ENCODE measurements around the gene RNF208.
A peak's percentile ranks its signal among the peaks of the same experiment; 100 is the strongest.

Gene RNF208

GRCh38 chr9:137176302-137177182 is 45.5 kb downstream of the RNF208 start:
- Histone ChIP-seq H4K91ac (ENCODE audit: low read length) (no peak overlapping the region), H3K9me3 (ENCODE audit: control insufficient read depth, low read length) (no peaks in the 10 kb centered on the region), H3K9ac (ENCODE audit: low read length) (no peak overlapping the region), H4K8ac (ENCODE audit: low read length) (no peak overlapping the region), H2BK120ac (ENCODE audit: low read depth, low read length) (no peak overlapping the region), H3K27ac (ENCODE audit: low read length, poor library complexity, severe bottlenecking) (no peak overlapping the region), H3K4me3 (ENCODE audit: insufficient read depth in 1 of 2, low read depth in 1 of 2, low read length in 2 of 2) (no peak overlapping the region), H2BK5ac (ENCODE audit: low read depth, low read length, poor library complexity, severe bottlenecking) (no peak overlapping the region), H3K18ac (ENCODE audit: low read depth in 1 of 2, low read length in 2 of 2) (no peak overlapping the region), H2AK5ac (ENCODE audit: low read length, severe bottlenecking) (no peak overlapping the region), H2BK15ac (ENCODE audit: low read depth, poor library complexity, severe bottlenecking) (no peak overlapping the region), H2BK12ac (ENCODE audit: low read length in 2 of 2) (no peak overlapping the region), H3K4me1 (ENCODE audit: control insufficient read depth, insufficient read depth, low read depth, low read length) (peaks cover 7% of the 10 kb centered on the region), H3K27me3 (ENCODE audit: control insufficient read depth in 1 of 2, insufficient read depth in 1 of 2, low read length in 2 of 2) (peaks cover 22 to 34% of the 10 kb centered on the region in 2 experiments), H3K23ac (ENCODE audit: low read length in 2 of 2) (no peak overlapping the region), H3K4me2 (ENCODE audit: low read length, poor library complexity, severe bottlenecking) (no peak overlapping the region), H3K79me1 (replicated peaks; ENCODE audit: low read length, poor library complexity, severe bottlenecking) (peaks cover 7% of the 10 kb centered on the region), H3K36me3 (ENCODE audit: control insufficient read depth in 1 of 2, insufficient read depth in 2 of 2, low read depth in 1 of 2, low read length in 2 of 2) (peaks cover 31 to 51% of the 10 kb centered on the region in 2 experiments), H2AFZ (ENCODE audit: low read depth, low read length) (no peak overlapping the region), H3K14ac (ENCODE audit: low read length in 2 of 2) (no peak overlapping the region), H3K4ac (ENCODE audit: low read depth in 1 of 2, low read length in 2 of 2) (no peak overlapping the region)
- WGBS: 67% methylated on average over 17 of the region's 17 CpGs
- peak; percentile 32 for DNase-seq

GRCh38 chr9:137175345-137175961 is 46.6 kb downstream of the RNF208 start:
- Histone ChIP-seq H3K79me1 (replicated peaks; ENCODE audit: low read length, poor library complexity, severe bottlenecking) (peaks cover 4% of the 10 kb centered on the region), H2BK12ac (ENCODE audit: low read length in 2 of 2) (no peak overlapping the region), H3K36me3 (ENCODE audit: control insufficient read depth in 1 of 2, insufficient read depth in 2 of 2, low read depth in 1 of 2, low read length in 2 of 2) (peaks cover 20 to 40% of the 10 kb centered on the region in 2 experiments), H3K4me1 (ENCODE audit: control insufficient read depth, insufficient read depth, low read depth, low read length) (peaks cover 7% of the 10 kb centered on the region), H2BK5ac (ENCODE audit: low read depth, low read length, poor library complexity, severe bottlenecking) (no peak overlapping the region), H4K8ac (ENCODE audit: low read length) (no peak overlapping the region), H4K91ac (ENCODE audit: low read length) (no peak overlapping the region), H2AFZ (ENCODE audit: low read depth, low read length) (no peak overlapping the region), H3K9ac (ENCODE audit: low read length) (no peak overlapping the region), H3K27me3 (ENCODE audit: control insufficient read depth in 1 of 2, insufficient read depth in 1 of 2, low read length in 2 of 2) (peaks cover 33 to 45% of the 10 kb centered on the region in 2 experiments), H3K9me3 (ENCODE audit: control insufficient read depth, low read length) (no peaks in the 10 kb centered on the region), H3K4me2 (ENCODE audit: low read length, poor library complexity, severe bottlenecking) (no peak overlapping the region), H3K18ac (ENCODE audit: low read depth in 1 of 2, low read length in 2 of 2) (no peak overlapping the region), H2BK15ac (ENCODE audit: low read depth, poor library complexity, severe bottlenecking) (no peak overlapping the region), H2BK120ac (ENCODE audit: low read depth, low read length) (no peak overlapping the region), H3K23ac (ENCODE audit: low read length in 2 of 2) (no peak overlapping the region), H3K14ac (ENCODE audit: low read length in 2 of 2) (no peak overlapping the region), H3K27ac (ENCODE audit: low read length, poor library complexity, severe bottlenecking) (no peak overlapping the region), H3K4ac (ENCODE audit: low read depth in 1 of 2, low read length in 2 of 2) (no peak overlapping the region), H2AK5ac (ENCODE audit: low read length, severe bottlenecking) (no peak overlapping the region), H3K4me3 (ENCODE audit: insufficient read depth in 1 of 2, low read depth in 1 of 2, low read length in 2 of 2) (no peak overlapping the region)
- WGBS: 61% methylated on average over 30 of the region's 33 CpGs
- no peak for DNase-seq

- no peak overlapping the region for H4K8ac ChIP-seq (ENCODE audit: low read length)
- H4K91ac ChIP-seq (ENCODE audit: low read length): no peak overlapping the region
- H2AK5ac ChIP-seq (ENCODE audit: low read length, severe bottlenecking): no peak overlapping the region
- no peak overlapping the region for H3K23ac ChIP-seq (ENCODE audit: low read length in 2 of 2)
- no peak overlapping the region for H2BK12ac ChIP-seq (ENCODE audit: low read length in 2 of 2)
- H3K27ac ChIP-seq (ENCODE audit: low read length, poor library complexity, severe bottlenecking): no peak overlapping the region
- no peak overlapping the region for H3K4me2 ChIP-seq (ENCODE audit: low read length, poor library complexity, severe bottlenecking)
- no peak overlapping the region for H3K4me3 ChIP-seq (ENCODE audit: insufficient read depth in 1 of 2, low read depth in 1 of 2, low read length in 2 of 2)
- H2BK5ac ChIP-seq (ENCODE audit: low read depth, low read length, poor library complexity, severe bottlenecking): no peak overlapping the region
- WGBS: 61% methylated on average over 34 of the region's 34 CpGs
- peaks cover 14 to 33% of the 10 kb centered on the region in 2 experiments for H3K36me3 ChIP-seq (ENCODE audit: control insufficient read depth in 1 of 2, insufficient read depth in 2 of 2, low read depth in 1 of 2, low read length in 2 of 2)
- no peak overlapping the region for H2AFZ ChIP-seq (ENCODE audit: low read depth, low read length)
- H3K27me3 ChIP-seq (ENCODE audit: control insufficient read depth in 1 of 2, insufficient read depth in 1 of 2, low read length in 2 of 2): peaks cover 39 to 52% of the 10 kb centered on the region in 2 experiments
- no peak for DNase-seq
- no peak overlapping the region for H3K18ac ChIP-seq (ENCODE audit: low read depth in 1 of 2, low read length in 2 of 2)
- no peak overlapping the region for H3K14ac ChIP-seq (ENCODE audit: low read length in 2 of 2)
- no peak overlapping the region for H2BK15ac ChIP-seq (ENCODE audit: low read depth, poor library complexity, severe bottlenecking)
- no peak overlapping the region for H3K4ac ChIP-seq (ENCODE audit: low read depth in 1 of 2, low read length in 2 of 2)
- H3K9me3 ChIP-seq (ENCODE audit: control insufficient read depth, low read length): no peaks in the 10 kb centered on the region
- H3K4me1 ChIP-seq (ENCODE audit: control insufficient read depth, insufficient read depth, low read depth, low read length): peaks cover 8% of the 10 kb centered on the region
- H3K9ac ChIP-seq (ENCODE audit: low read length): no peak overlapping the region
- H3K79me1 ChIP-seq (replicated peaks; ENCODE audit: low read length, poor library complexity, severe bottlenecking): peaks cover 4% of the 10 kb centered on the region
- H2BK120ac ChIP-seq (ENCODE audit: low read depth, low read length): no peak overlapping the region
These were observed 47.2 kb downstream of the RNF208 start for GRCh38 chr9:137174722-137175293.
